Activated CD8-positive, alpha-beta T cell treated with anti-CD3 and anti-CD28 coated beads for 36 hours (primary cell): ENCODE results near the gene SYP. TPM values are rescaled to one million over a fixed set of nuclear protein-coding genes. Genes with fewer than 3 reads are reported as not detected.

Experiments
- ATAC-seq: fragments of 200-7000 bp; cut with Tn5 transposase; one replicate; pipeline ENCODE4 v1.10.0; 2021; ENCODE audit warnings: mild to moderate bottlenecking, moderate library complexity
- CTCF ChIA-PET: fragments of 350-600 bp; sonication (Branson Sonifier 250); formaldehyde crosslinking; loops from one replicate; lab custom pipeline; 2021; ENCODE audit warnings: antibody characterized with exemption; lab: Charles Lee
- POLR2A ChIA-PET: fragments of 350-600 bp; sonication (Branson Sonifier 250); formaldehyde crosslinking; loops from one replicate; lab custom pipeline; 2021; ENCODE audit warnings: antibody characterized with exemption; lab: Charles Lee
- DNase-seq: peaks from one replicate; pipeline ENCODE4 v3.0.0-alpha.2; 2020
- H3K27ac Mint-ChIP-seq: one replicate; pipeline ENCODE4 v1.8.0; 2021; ENCODE audit warnings: mild to moderate bottlenecking, mixed read lengths
- H3K27me3 Mint-ChIP-seq: one replicate; pipeline ENCODE4 v1.8.0; 2021; ENCODE audit warnings: mixed read lengths
- H3K36me3 Mint-ChIP-seq: one replicate; pipeline ENCODE4 v1.8.0; 2021; ENCODE audit warnings: low read depth, mixed read lengths
- H3K4me1 Mint-ChIP-seq: one replicate; pipeline ENCODE4 v1.8.0; 2021; ENCODE audit warnings: low read depth, mixed read lengths
- H3K4me3 Mint-ChIP-seq: one replicate; pipeline ENCODE4 v1.8.0; 2021; ENCODE audit warnings: mild to moderate bottlenecking, moderate library complexity, mixed read lengths
- H3K9me3 Mint-ChIP-seq: one replicate; pipeline ENCODE4 v1.8.0; 2021; ENCODE audit warnings: mixed read lengths
- CTCF ChIP-seq: fragments of 200-600 bp; IDR thresholded peaks from one replicate; pipeline ENCODE4 v1.8.0; 2022; ENCODE audit warnings: antibody characterized with exemption, mild to moderate bottlenecking
- intact Hi-C: fragments of 100-400 bp; cut with micrococcal nuclease; formaldehyde crosslinking; loops from one replicate; pipeline ENCODE4 v1.10.0; 2022
- total RNA-seq, 2 experiments: library from RNA; stranded (reverse); gene quantifications; one replicate each; pipeline ENCODE4 v1.2.3, GENCODE V29; 2021

Gene SYP
- total RNA-seq, 2 experiments from 2014 or later, result 10.2 to 11.4 TPM

DNA sequence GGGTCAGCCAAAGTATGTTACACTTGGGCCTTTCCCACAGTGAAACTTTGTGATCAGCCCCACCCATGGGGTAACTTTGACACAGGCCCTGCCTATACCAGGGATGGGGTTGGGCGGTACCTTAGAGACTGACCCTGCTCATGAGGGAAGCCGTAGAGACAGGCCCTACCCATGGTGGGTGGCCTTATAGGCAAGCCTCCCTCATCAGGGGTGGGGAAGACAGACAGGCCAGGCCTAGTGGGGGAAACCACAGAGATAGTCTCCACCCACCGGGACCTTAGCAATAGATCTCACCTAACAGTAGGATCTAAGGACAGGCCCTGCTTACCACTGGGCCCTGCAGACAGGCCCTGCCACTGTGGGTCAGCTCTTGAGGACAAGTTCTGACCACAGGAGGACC lies 21.5 kb downstream of the SYP start:
- no peak for ATAC-seq
- peaks cover 38% of the 10 kb centered on the region for H3K36me3 Mint-ChIP-seq
- TF ChIP-seq CTCF, result no peak
- H3K4me1 Mint-ChIP-seq, result peaks cover 11% of the 10 kb centered on the region
- POLR2A ChIA-PET, result no interaction called here
- H3K9me3 Mint-ChIP-seq, result no peaks in the 10 kb centered on the region
- DNase-seq, result no peak
- no peak overlapping the region for H3K4me3 Mint-ChIP-seq
- intact Hi-C loops, result no loop called here
- CTCF ChIA-PET, result interaction anchor here (2.6 kb wide), 1 partner anchor 14 kb away, joined by 9 read pairs; no protein-coding TSS in a partner anchor
- no peaks in the 10 kb centered on the region for H3K27me3 Mint-ChIP-seq
- H3K27ac Mint-ChIP-seq, result no peak overlapping the region

DNA sequence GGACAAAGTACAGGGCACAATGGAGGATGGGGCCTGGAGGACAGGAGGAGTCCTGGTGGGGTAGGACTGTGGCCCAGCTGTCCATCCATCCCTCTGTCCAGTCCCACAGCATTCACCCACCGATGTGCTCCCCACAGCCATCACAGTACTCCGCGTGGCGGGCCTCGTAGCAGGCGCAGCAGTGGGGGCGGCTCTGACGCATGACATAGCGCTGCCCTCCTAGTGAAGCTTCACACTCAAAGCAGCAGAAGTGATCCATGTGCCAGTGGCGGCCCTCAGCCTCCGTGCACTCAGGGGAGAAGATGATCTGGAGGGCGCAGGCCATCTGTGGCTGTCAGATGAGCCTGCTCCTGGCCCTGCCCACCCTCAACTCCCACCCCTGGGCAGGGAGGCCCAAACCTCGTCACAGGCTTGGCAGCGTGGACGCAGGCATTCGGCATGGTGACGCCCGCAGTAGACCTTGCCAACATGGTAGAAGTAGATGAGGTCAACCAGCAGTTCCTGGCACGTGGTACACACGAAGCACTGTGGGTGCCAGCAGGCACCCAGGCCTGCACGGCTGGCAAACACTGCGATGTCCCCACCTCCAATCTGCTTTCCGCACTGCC lies 22.0 kb downstream of the SYP start:
- ChIA-PET CTCF (no interaction called here), POLR2A (no interaction called here)
- no peak for TF ChIP-seq CTCF
- H3K9me3 Mint-ChIP-seq, result no peaks in the 10 kb centered on the region
- no peak overlapping the region for H3K4me3 Mint-ChIP-seq
- ATAC-seq (no peak), DNase-seq (no peak)
- no peaks in the 10 kb centered on the region for H3K27me3 Mint-ChIP-seq
- H3K4me1 Mint-ChIP-seq, result peaks cover 16% of the 10 kb centered on the region
- intact Hi-C loops, result no loop called here
- H3K36me3 Mint-ChIP-seq, result peaks cover 44% of the 10 kb centered on the region
- H3K27ac Mint-ChIP-seq, result peak overlapping the region; percentile 32

DNA sequence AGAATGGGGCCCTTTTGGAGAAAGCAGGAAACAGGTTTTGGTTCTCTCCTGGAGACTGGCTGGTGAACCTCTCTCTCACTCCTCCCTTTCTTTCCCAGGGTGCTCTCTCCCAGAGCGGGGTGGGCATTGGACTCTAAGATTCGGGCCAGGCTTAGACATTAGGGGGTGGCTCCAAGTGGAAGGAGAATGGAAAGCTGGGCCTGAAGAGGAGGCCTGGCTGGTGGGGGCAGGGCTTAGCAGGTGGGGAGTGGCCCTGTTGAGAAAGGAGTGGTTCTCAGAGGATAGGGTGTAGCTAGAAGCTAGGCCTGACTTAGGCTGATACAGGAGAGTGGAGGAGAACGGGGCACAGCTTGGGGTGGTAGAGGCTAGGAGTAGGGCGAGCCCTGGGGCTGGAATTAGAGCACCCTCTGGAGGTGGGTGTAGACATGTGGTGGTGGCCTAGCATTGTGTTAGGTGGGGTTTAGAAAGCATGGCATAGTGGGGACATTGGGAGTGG lies 22.6 kb downstream of the SYP start:
- Mint-ChIP-seq H3K36me3 (peaks cover 48% of the 10 kb centered on the region), H3K27ac (peak overlapping the region; percentile 32), H3K9me3 (no peaks in the 10 kb centered on the region), H3K4me3 (no peak overlapping the region), H3K4me1 (peaks cover 19% of the 10 kb centered on the region), H3K27me3 (no peaks in the 10 kb centered on the region)
- no peak for TF ChIP-seq CTCF
- ChIA-PET POLR2A (no interaction called here), CTCF (no interaction called here)
- DNase-seq, result no peak
- ATAC-seq, result peak; percentile 50
- intact Hi-C loops, result no loop called here

GRCh38 chrX:49176421-49177326 lies 23.3 kb downstream of the SYP start:
- no peak for ATAC-seq
- H3K36me3 Mint-ChIP-seq, result peaks cover 48% of the 10 kb centered on the region
- no peak overlapping the region for H3K27ac Mint-ChIP-seq
- no peak overlapping the region for H3K4me3 Mint-ChIP-seq
- intact Hi-C loops, result no loop called here
- POLR2A ChIA-PET, result interaction anchor here (1.5 kb wide), 1 partner anchor 10 kb away, joined by 3 read pairs; no protein-coding TSS in a partner anchor
- no peak for DNase-seq
- no peak for TF ChIP-seq CTCF
- H3K9me3 Mint-ChIP-seq, result no peaks in the 10 kb centered on the region
- CTCF ChIA-PET, result no interaction called here
- no peaks in the 10 kb centered on the region for H3K27me3 Mint-ChIP-seq
- H3K4me1 Mint-ChIP-seq, result peaks cover 19% of the 10 kb centered on the region
